HG03469 (cell line): ENCODE measurements around the gene MKX.
"Not testable (repeated sequence)": the region's sequence is repeated elsewhere in the genome, so short reads cannot be mapped to it uniquely, and the experiment has no call there.

Experiments used
- ATAC-seq: cut with Tn5 transposase; IDR thresholded peaks from one replicate; pipeline ENCODE4 v1.9.1; 2021; ENCODE audit warnings: mild to moderate bottlenecking, moderate library complexity, moderate number of reproducible peaks; ENCODE audit not compliant: unreplicated experiment

The MKX gene

GRCh38 chr10:27695706-27696105, 49.9 kb downstream of the MKX start:
- ATAC-seq: no peak

GRCh38 chr10:27695088-27695487, 50.5 kb downstream of the MKX start:
- no peak for ATAC-seq

DNA sequence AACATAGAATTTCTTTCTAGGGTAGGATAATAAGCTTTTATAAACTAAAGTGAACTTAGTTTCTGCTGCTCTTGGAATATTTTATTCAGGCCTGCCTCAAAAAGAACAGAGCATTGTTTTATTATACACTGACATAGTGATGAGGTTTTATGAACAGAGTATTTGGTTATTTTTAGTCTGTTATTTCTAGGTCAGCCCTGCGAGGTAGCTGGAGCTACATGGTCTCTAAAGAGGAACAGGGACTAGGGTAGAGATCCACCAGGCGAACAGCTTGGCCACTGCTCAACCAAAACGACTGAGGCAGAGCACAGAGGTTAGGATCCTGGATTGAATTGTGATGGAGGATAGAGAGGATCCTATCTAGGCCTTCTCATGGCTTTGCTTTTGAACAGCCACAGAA, 53.0 kb downstream of the MKX start:
- ATAC-seq: no peak

- ATAC-seq: no peak
Observed at GRCh38 chr10:27688991-27689390, 56.6 kb downstream of the MKX start.

- ATAC-seq: no peak
Observed at GRCh38 chr10:27688276-27688675, 57.3 kb downstream of the MKX start.

GRCh38 chr10:27687743-27688142, 57.9 kb downstream of the MKX start:
- ATAC-seq: no peak

GRCh38 chr10:27687326-27687725, 58.3 kb downstream of the MKX start:
- no peak for ATAC-seq

- no peak for ATAC-seq
Observed at GRCh38 chr10:27685681-27686080, 59.9 kb downstream of the MKX start.

- no peak for ATAC-seq
Observed at GRCh38 chr10:27683226-27683625, 62.4 kb downstream of the MKX start.

DNA sequence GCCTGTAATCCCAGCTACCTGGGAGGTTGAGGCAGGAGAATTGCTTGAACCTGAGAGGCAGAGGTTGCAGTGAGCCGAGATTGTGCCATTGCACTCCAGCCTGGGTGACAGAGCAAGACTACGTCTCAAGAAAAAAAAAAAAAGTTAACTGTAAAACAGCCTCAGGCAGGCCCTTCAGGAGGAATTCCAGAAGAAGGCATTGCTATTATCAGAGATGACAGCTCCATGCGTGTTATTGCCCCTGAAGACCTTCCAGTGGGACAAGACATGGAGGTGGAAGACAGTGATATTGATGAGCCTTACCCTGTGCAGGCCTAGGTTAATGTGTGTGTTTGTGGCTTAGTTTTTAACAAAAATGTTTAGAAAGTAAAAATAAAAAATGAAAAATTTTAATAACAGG, 63.8 kb downstream of the MKX start:
- not testable (repeated sequence) for ATAC-seq

DNA sequence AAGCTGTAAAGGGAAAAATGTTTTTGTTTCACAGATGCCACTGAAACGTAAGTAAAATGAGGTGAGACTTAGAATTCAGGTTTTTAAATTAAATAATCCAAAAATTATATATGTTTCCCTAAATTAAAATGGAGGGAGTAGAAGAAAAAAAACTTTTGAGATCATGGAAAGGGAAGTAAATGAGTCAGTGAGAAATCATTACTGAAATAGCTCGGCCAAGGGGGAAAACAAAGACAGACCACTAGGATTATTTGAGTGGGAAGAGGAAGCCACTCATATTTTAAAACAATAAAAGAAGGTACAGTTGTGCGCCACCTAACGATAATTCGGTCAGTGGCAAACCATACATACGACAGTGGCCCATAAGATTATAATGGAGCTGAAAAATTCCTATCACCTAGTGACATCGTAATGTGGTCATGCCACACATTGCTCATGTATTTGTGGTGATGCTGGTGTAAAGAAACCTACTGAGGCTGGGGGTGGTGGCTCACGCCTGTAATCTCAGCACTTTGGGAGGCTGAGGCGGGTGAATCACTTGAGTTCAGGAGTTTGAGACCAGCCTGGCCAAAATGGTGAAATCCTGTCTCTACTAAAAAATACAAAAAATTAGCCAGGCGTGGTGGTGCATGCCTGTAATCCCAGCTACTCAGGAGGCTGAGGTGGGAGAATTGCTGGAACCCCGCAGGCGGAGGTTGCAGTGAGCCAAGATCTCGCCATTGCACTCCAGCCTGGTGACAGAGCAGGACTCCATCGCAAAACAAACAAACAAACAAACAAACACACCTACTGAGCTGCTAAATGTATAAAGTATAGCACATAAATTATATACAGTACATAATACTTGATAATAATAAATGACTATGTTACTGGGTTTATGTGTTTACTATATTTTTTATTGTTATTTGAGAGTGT, 64.7 kb downstream of the MKX start:
- no peak for ATAC-seq

GRCh38 chr10:27680006-27680557, 65.5 kb downstream of the MKX start:
- ATAC-seq: no peak

DNA sequence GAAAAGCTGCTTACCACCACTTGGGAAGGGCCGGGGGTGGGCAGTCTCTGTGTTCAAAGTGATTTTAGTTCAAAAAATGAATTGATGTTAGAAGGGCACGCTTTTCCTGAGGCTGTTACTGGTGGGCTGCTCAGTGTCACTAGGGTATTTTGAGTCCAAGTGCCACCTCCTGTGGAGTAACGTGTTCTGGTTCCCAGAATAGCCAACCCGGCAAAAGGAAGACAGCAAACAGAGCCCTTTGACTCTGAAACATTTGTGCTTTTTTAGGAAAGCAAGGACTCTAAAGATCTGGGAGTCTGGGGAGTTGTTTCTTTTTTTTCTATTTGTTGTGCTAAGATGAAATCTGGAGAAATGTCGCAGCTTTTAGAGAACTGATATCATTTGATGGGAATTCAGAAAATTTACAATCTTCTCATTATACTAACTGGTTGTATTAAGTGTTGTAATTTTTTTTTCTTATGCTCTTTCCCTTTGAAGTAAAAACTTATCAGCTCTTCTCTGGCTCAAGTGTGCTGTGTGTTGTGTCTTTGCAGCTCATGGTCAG, 66.2 kb downstream of the MKX start:
- ATAC-seq: no peak

GRCh38 chr10:27678166-27678565, 67.5 kb downstream of the MKX start:
- no peak for ATAC-seq

DNA sequence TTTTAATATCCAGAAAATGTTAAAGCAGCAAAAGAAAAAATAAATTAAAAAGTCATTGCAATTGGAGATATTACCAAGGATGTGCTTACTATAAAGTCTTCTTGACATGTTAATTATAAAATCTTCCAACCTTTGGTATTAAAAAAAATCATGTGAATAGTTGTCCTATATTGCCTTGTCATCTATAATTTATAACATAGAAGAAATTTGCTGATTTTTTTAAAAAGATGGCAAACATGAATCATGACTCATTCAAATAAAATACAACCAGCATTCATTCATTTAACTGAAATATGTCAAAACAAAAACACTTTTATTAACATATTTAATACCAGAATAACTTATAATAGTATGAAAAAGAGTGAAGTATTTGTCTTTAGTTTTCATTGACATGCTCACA, 72.6 kb downstream of the MKX start:
- no peak for ATAC-seq

GRCh38 chr10:27671821-27672220, 73.8 kb downstream of the MKX start:
- ATAC-seq: no peak

DNA sequence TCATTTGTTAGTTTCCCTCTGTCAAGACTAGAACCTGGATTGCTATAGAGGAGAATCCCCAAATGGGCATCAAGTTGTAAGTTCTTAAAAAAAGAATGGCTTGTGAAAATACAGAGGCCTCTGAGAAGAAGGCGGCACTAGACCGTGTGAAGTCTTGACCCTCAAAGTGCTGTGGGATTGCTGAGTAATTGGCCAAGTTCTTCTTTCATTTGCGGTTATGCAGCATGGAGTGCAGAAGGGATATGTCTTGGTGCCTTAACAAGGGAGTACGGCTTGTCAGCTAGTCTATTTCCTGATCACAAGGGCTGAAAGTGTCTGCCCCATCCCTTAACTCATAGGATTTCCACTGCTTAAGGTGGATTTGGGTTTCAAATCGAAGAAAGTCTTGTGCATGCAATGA, 81.2 kb downstream of the MKX start:
- no peak for ATAC-seq

DNA sequence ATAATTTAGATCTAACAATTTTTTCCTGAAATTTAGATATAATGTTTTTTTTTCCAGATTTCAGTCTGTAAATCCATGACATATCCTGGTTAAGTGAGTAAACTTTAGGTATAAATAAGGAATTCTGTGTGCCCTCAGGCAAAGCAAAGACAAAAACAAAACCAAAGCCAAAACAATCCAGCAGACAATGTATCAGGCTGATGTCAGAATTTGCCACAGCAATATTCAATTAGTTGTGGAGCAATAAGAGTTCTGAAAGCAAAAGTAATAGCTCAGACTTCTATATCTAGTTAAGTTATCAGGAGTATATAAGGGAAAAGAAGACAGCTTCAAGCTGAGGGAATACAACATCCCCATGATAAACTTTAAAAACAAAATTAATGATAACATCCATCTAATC, 82.0 kb downstream of the MKX start:
- no peak for ATAC-seq

DNA sequence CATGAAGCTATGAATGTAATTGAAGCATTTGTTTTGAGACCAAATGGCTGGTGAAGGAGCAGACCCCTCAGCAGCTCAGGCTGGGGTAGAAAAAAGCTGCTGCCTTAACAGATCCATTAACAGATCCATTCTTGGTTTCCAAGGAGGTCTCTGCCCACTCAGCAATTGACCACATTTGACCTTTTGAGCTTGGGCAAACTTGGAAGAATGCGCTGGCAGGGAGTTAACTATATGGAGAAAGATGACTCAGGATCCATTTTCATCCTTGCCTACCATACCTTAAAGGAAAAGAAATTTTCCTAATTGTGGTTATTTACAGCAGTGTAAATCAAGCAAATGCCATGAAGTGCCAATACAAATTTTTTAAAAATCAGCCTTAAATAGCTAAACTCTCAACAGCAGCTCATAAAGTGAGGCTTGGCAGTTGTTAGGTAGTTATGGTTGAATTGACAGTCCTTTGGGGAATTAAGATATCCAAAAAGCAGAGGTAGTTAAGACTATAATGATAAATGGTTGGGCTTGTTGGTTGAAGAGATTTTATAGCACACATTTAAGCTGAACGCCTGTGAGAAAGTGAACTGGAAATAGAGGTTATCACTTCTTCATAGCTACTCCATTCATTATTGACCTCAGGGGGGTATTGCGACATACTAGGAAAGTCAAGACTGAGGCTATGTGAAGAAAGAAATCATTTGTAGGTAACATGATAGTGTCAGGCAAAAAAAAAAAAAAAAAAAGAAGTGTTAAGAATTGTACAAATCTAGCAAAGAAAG, 83.9 kb downstream of the MKX start:
- ATAC-seq: no peak

- ATAC-seq: no peak
Observed at GRCh38 chr10:27660711-27661110, 84.9 kb downstream of the MKX start.

DNA sequence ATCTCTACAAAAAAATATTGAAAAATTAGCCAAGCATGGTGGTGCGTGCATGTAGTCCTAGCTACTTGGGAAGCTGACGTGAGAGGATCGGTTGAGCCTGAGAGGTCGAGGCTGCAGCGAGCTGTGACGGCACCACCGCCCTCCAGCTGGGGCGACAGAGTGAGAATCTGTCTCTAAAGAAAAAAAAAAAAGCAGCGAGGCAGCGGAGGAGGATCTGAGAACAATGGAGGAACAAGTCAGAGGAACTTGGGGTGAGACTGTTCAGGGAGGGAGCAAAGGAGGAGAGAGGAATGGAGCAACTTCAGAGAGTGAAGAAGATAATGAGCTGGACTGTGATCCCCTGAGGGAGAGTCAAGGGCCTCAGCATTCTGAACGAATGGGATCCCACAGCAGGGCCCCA, 85.4 kb downstream of the MKX start:
- ATAC-seq: no peak

DNA sequence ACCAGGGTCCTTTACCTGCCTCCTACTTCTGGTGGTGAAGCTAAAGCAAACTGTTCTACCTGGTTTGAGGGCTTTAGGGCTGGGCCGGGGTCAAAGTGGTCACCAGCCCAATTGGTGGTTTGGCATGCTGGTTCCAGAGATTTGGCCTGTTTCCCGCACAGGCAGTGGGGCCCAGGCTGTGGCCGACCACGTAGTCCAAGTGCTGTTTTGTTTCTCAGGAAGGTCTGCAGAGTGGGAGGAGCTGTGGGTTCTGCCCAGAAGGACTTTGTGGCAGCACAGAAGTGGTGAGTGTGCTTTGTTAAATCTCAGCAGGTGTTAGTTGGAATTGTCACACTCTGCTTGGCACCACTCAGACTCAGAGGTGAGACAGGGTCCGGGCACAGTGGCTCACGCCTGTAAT, 85.8 kb downstream of the MKX start:
- ATAC-seq: no peak
